Mesothelial cell of epicardium (in vitro differentiated cells): ENCODE results near the gene ZNF518A. TPM values are rescaled to one million over a fixed set of nuclear protein-coding genes. Genes with fewer than 3 reads are reported as not detected.

ENCODE experiments used
- DNase-seq, 2 experiments: peaks; one replicate each; pipeline ENCODE4 v3.0.0; 2021; ENCODE audit warnings: low spot score in 2 of 2; ENCODE audit not compliant: unreplicated experiment in 2 of 2
- H3K27ac Mint-ChIP-seq: 2 replicates; pipeline ENCODE4 v1.8.0; 2021; ENCODE audit warnings: mixed read lengths
- H3K27me3 Mint-ChIP-seq: 2 replicates; pipeline ENCODE4 v1.8.0; 2021; ENCODE audit warnings: low read depth, mixed read lengths
- H3K36me3 Mint-ChIP-seq: 2 replicates; pipeline ENCODE4 v1.8.0; 2021; ENCODE audit warnings: mixed read lengths
- H3K4me1 Mint-ChIP-seq: 2 replicates; pipeline ENCODE4 v1.8.0; 2021; ENCODE audit warnings: mixed read lengths
- H3K4me3 Mint-ChIP-seq: 2 replicates; pipeline ENCODE4 v1.8.0; 2021; ENCODE audit warnings: mild to moderate bottlenecking, moderate library complexity, mixed read lengths
- H3K9me3 Mint-ChIP-seq: 2 replicates; pipeline ENCODE4 v1.8.0; 2021; ENCODE audit warnings: mixed read lengths
- total RNA-seq: library from RNA; stranded (reverse); gene quantifications from 3 replicates; pipeline ENCODE4 v1.2.1, GENCODE V29; 2021
- TF ChIP-seq, protein P1 (sequence below): fragments of 200-600 bp; sonication (generic); IDR thresholded peaks from one replicate; pipeline ENCODE4 v1.5.0; 2021; ENCODE audit warnings: antibody characterized with exemption; ENCODE audit not compliant: unreplicated experiment

Gene ZNF518A
- total RNA-seq, 1 donor from 2014 or later = 41.0 TPM

DNA sequence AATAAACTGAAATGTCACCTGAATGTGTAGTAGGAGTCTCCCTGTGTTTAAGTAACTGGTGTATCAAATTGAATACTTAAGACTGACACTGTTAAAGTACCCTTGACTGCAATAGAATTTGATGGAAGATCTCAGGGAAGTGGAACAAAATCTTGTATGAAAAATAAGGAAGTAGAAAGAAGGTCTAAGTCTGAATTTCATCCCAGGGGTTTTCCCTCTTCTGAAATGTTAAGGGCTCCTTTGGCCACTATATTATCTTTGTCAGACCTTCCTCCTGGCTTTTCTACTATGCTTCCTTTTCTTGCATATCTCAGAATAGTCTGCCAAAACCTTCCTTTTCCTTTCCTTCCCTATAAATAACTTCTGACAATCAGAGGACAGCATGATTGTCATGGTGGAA, 81.7 kb downstream of the ZNF518A start:
- Mint-ChIP-seq H3K27ac (no peak overlapping the region), H3K9me3 (no peaks in the 10 kb centered on the region), H3K36me3 (no peaks in the 10 kb centered on the region), H3K4me1 (no peaks in the 10 kb centered on the region), H3K4me3 (no peak overlapping the region), H3K27me3 (no peaks in the 10 kb centered on the region)
- no peak for DNase-seq
- TF ChIP-seq, protein P1, sequence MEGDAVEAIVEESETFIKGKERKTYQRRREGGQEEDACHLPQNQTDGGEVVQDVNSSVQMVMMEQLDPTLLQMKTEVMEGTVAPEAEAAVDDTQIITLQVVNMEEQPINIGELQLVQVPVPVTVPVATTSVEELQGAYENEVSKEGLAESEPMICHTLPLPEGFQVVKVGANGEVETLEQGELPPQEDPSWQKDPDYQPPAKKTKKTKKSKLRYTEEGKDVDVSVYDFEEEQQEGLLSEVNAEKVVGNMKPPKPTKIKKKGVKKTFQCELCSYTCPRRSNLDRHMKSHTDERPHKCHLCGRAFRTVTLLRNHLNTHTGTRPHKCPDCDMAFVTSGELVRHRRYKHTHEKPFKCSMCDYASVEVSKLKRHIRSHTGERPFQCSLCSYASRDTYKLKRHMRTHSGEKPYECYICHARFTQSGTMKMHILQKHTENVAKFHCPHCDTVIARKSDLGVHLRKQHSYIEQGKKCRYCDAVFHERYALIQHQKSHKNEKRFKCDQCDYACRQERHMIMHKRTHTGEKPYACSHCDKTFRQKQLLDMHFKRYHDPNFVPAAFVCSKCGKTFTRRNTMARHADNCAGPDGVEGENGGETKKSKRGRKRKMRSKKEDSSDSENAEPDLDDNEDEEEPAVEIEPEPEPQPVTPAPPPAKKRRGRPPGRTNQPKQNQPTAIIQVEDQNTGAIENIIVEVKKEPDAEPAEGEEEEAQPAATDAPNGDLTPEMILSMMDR = no peak

DNA sequence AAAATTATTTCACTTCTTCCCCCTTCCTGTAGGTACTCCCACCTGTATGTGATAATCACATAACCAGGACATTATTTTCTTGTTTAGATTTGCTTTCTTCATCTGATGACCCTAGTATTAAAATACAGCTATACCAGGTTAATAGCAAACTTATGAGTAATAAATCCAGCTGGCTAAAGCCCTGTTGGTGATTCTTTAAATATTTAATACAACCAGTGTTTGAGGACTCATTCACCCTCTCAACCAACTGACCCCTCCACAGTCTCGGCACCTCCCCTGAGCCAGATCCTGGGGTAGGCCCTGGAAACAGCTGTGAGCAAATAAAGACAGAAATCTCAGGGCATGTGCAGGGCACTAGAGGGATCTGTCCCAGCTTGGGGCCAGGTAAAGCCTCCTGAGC, 82.8 kb downstream of the ZNF518A start:
- Mint-ChIP-seq H3K36me3 (no peaks in the 10 kb centered on the region), H3K4me1 (no peaks in the 10 kb centered on the region), H3K27ac (no peak overlapping the region), H3K9me3 (no peaks in the 10 kb centered on the region), H3K4me3 (no peak overlapping the region), H3K27me3 (peaks cover 4% of the 10 kb centered on the region)
- TF ChIP-seq, protein P1 = no peak
- no peak for DNase-seq

Other genes with a start within 250 kb of the ZNF518A start
- gene CC2D2B, start 222.3 kb upstream of the ZNF518A start, total RNA-seq = 0.32 to 0.78 TPM (median 0.33 TPM) in 3 replicates
- gene CCNJ, start 86.7 kb upstream of the ZNF518A start, total RNA-seq = 24.9 to 26.4 TPM (median 25.1 TPM) in 3 replicates
- 7.0 to 8.2 TPM (median 7.1 TPM) in 3 replicates for gene BLNK, start 141.3 kb downstream of the ZNF518A start, total RNA-seq
- not detected in 3 replicates for gene DNTT, start 174.1 kb downstream of the ZNF518A start, total RNA-seq
- not detected in 3 replicates for gene OPALIN, start 228.7 kb downstream of the ZNF518A start, total RNA-seq